Measurements from ENCODE around the gene NAV2. TPM values are rescaled to one million over a fixed set of nuclear protein-coding genes. Genes with fewer than 3 reads are reported as not detected.

NAV2 gene
- total and polyA plus RNA-seq, 2 donors (not counting 1 experiment from before 2014, with no cell fraction given): 8.1 to 14.0 TPM

DNA sequence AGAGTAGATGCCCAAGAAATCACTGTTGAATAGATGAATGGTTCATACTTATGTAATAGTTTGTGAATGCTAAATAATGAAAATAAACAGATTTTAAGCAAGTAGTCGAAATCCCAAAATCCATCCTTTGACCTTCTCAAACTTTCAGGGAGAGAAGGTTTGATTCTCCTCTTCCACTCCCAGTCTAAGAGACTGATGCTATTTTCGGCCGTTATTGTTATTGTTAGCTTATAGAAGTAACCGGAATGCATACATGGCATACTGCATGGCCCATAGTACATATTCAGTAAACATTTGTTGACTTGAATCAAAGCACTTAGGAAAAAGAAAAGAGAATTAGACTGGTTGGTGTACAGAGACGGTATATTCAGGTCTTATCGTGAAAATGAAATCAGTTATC, 76.6 kb downstream of the NAV2 start:
- Histone ChIP-seq H4K20me1 (ENCODE audit: control insufficient read depth, extremely low read depth, insufficient read depth, low read length) (peaks cover 3% of the 10 kb centered on the region), H3K79me2 (ENCODE audit: control insufficient read depth, insufficient read depth, low read length) (peaks cover 65% of the 10 kb centered on the region), H3K4me1 (ENCODE audit: control insufficient read depth, extremely low read depth, insufficient read depth, low read length) (no peaks in the 10 kb centered on the region), H3K27me3 (ENCODE audit: control insufficient read depth, insufficient read depth, low read length) (no peaks in the 10 kb centered on the region), H3K4me2 (ENCODE audit: extremely low read depth, insufficient read depth, low read length) (no peak overlapping the region), H3K9me3 (ENCODE audit: control insufficient read depth, insufficient read depth, low read depth, low read length) (no peaks in the 10 kb centered on the region), H2AFZ (ENCODE audit: low read length) (no peak overlapping the region), H3K27ac (ENCODE audit: insufficient read depth, low read length) (no peak overlapping the region), H3K9ac (ENCODE audit: insufficient read depth, low read length) (no peak overlapping the region), H3K4me3 (replicated peaks in 1 of 4; ENCODE audit: control extremely low read depth in 1 of 4, insufficient read depth in 1 of 4, low read depth in 3 of 4, low read length in 4 of 4) (no peak overlapping the region), H3K36me3 (ENCODE audit: control insufficient read depth, insufficient read depth, low read length) (no peaks in the 10 kb centered on the region)
- TF ChIP-seq, protein P1, sequence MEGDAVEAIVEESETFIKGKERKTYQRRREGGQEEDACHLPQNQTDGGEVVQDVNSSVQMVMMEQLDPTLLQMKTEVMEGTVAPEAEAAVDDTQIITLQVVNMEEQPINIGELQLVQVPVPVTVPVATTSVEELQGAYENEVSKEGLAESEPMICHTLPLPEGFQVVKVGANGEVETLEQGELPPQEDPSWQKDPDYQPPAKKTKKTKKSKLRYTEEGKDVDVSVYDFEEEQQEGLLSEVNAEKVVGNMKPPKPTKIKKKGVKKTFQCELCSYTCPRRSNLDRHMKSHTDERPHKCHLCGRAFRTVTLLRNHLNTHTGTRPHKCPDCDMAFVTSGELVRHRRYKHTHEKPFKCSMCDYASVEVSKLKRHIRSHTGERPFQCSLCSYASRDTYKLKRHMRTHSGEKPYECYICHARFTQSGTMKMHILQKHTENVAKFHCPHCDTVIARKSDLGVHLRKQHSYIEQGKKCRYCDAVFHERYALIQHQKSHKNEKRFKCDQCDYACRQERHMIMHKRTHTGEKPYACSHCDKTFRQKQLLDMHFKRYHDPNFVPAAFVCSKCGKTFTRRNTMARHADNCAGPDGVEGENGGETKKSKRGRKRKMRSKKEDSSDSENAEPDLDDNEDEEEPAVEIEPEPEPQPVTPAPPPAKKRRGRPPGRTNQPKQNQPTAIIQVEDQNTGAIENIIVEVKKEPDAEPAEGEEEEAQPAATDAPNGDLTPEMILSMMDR (conservative IDR thresholded peaks at IDR 0.05 in 1 of 2, IDR thresholded peaks at IDR 0.05 in 1 of 2; ENCODE audit: low read depth in 1 of 2, low read length in 2 of 2): no peak
- TF ChIP-seq EZH2 (IDR thresholded peaks at IDR 0.05; ENCODE audit: low read length, missing control alignments): no peak
- no peak for DNase-seq (ENCODE audit: low read depth in 2 of 2)

GRCh38 chr11:19789835-19790710, 77.4 kb downstream of the NAV2 start:
- Histone ChIP-seq H4K20me1 (ENCODE audit: control insufficient read depth, extremely low read depth, insufficient read depth, low read length) (peaks cover 5% of the 10 kb centered on the region), H2AFZ (ENCODE audit: low read length) (no peak overlapping the region), H3K9me3 (ENCODE audit: control insufficient read depth, insufficient read depth, low read depth, low read length) (no peaks in the 10 kb centered on the region), H3K4me1 (ENCODE audit: control insufficient read depth, extremely low read depth, insufficient read depth, low read length) (no peaks in the 10 kb centered on the region), H3K79me2 (ENCODE audit: control insufficient read depth, insufficient read depth, low read length) (peaks cover 66% of the 10 kb centered on the region), H3K4me2 (ENCODE audit: extremely low read depth, insufficient read depth, low read length) (no peak overlapping the region), H3K9ac (ENCODE audit: insufficient read depth, low read length) (no peak overlapping the region), H3K4me3 (replicated peaks in 1 of 4; ENCODE audit: control extremely low read depth in 1 of 4, insufficient read depth in 1 of 4, low read depth in 3 of 4, low read length in 4 of 4) (no peak overlapping the region), H3K27ac (ENCODE audit: insufficient read depth, low read length) (no peak overlapping the region), H3K27me3 (ENCODE audit: control insufficient read depth, insufficient read depth, low read length) (no peaks in the 10 kb centered on the region), H3K36me3 (ENCODE audit: control insufficient read depth, insufficient read depth, low read length) (no peaks in the 10 kb centered on the region)
- TF ChIP-seq, protein P1 (conservative IDR thresholded peaks at IDR 0.05 in 1 of 2, IDR thresholded peaks at IDR 0.05 in 1 of 2; ENCODE audit: low read depth in 1 of 2, low read length in 2 of 2): no peak
- no peak for TF ChIP-seq EZH2 (IDR thresholded peaks at IDR 0.05; ENCODE audit: low read length, missing control alignments)
- DNase-seq (ENCODE audit: low read depth in 2 of 2): peak; percentile 72 to 81

DNA sequence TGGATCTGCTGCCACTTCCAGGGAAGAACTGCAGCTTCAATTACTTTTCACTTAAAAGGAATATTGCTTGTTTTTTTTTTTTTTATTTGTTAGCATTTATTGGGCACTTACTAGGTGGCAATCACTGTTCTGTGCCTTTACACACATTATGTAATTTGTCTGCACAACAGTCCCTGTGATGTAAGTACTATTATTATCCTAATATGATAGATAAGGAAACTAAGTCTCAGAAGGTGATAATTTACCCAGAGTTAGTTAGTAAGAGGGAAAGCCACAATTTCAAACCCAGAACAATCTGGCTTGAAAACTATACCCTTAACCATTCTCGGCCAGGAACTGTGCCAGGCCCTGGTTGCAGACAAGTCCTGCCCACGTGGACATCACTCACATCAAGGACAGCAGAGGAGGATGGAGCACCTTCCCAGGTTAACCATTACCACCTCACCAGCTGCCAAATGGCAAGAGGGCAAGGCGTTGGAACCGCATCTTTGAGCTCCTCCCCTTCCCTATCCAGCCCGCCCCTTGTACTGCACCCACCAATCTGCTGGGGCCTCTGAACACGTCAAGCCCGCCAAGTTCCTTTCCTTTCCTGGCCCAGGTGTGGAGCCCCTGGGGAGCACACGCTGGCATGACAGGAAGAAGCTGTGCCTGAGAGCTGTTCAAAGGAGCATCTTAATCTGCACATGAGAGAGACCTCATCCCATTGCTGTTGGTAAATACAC, 78.4 kb downstream of the NAV2 start:
- DNase-seq (ENCODE audit: low read depth in 2 of 2): no peak
- Histone ChIP-seq H3K9ac (ENCODE audit: insufficient read depth, low read length) (no peak overlapping the region), H3K4me2 (ENCODE audit: extremely low read depth, insufficient read depth, low read length) (no peak overlapping the region), H3K36me3 (ENCODE audit: control insufficient read depth, insufficient read depth, low read length) (no peaks in the 10 kb centered on the region), H3K9me3 (ENCODE audit: control insufficient read depth, insufficient read depth, low read depth, low read length) (no peaks in the 10 kb centered on the region), H3K27me3 (ENCODE audit: control insufficient read depth, insufficient read depth, low read length) (no peaks in the 10 kb centered on the region), H3K4me3 (replicated peaks in 1 of 4; ENCODE audit: control extremely low read depth in 1 of 4, insufficient read depth in 1 of 4, low read depth in 3 of 4, low read length in 4 of 4) (no peak overlapping the region), H4K20me1 (ENCODE audit: control insufficient read depth, extremely low read depth, insufficient read depth, low read length) (peaks cover 5% of the 10 kb centered on the region), H3K4me1 (ENCODE audit: control insufficient read depth, extremely low read depth, insufficient read depth, low read length) (no peaks in the 10 kb centered on the region), H3K79me2 (ENCODE audit: control insufficient read depth, insufficient read depth, low read length) (peaks cover 63% of the 10 kb centered on the region), H3K27ac (ENCODE audit: insufficient read depth, low read length) (no peak overlapping the region), H2AFZ (ENCODE audit: low read length) (no peak overlapping the region)
- TF ChIP-seq EZH2 (IDR thresholded peaks at IDR 0.05; ENCODE audit: low read length, missing control alignments): no peak
- TF ChIP-seq, protein P1 (conservative IDR thresholded peaks at IDR 0.05 in 1 of 2, IDR thresholded peaks at IDR 0.05 in 1 of 2; ENCODE audit: low read depth in 1 of 2, low read length in 2 of 2): no peak
